SU-DHL-6 (cell line): ENCODE data around the gene CLIC5.

Experiments used
- CTCF ChIP-seq: fragments of 200-600 bp; sonication (generic); IDR thresholded peaks from one replicate; pipeline ENCODE4 v1.5.1; 2017; ENCODE audit warnings: antibody characterized with exemption, mild to moderate bottlenecking, low read length, moderate library complexity; ENCODE audit not compliant: insufficient read depth, poor library complexity, severe bottlenecking
- EZH2phosphoT487 ChIP-seq: fragments of 200-600 bp; sonication (generic), shearing (Covaris generic); conservative IDR thresholded peaks from 2 replicates; pipeline ENCODE4 v1.6.1; 2018; ENCODE audit warnings: mild to moderate bottlenecking, antibody characterized with exemption, low read length, moderate library complexity, mixed read lengths

GRCh38 chr6:45880159-45880558 lies 135.5 kb downstream of the CLIC5 start:
- no peak for TF ChIP-seq CTCF
- no peak for TF ChIP-seq EZH2phosphoT487
